ENCODE results near the gene FLAD1. TPM values are rescaled to one million over a fixed set of nuclear protein-coding genes. Genes with fewer than 3 reads are reported as not detected.

The FLAD1 gene
- total and polyA plus RNA-seq, 2 of the 8 experiments (the other 6 are each of a cell fraction or from before 2014, with no cell fraction given): 104 to 143 TPM

DNA sequence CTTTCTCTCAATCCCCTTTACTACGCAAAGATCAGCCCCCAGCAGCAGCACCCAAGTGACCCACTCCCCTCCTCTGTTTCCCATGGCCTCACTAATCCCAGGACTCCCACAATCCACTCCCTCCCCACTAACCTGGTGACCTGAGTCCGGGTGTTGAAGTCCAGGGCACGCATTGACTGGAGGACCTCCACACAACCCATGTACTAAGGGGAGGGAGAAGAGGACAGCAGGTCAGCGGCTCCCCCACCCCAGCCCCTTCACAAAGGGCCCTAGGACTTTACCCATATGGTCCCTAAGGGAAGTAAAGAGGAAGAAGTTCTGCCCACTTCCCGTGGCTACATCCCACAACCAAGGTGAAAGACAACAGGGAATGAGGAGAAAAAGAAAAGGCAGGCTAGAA lies 13.9 kb upstream of the FLAD1 start (continued):
- TF ChIP-seq CHD2 (IDR thresholded peaks at IDR 0.05; ENCODE audit: low read length) (no peak), HDAC2 (IDR thresholded peaks at IDR 0.05; ENCODE audit: borderline replicate concordance in 1 of 2, low read depth in 2 of 2, low read length in 2 of 2) (no peak), SIN3A (conservative IDR thresholded peaks at IDR 0.05 in 1 of 2, IDR thresholded peaks at IDR 0.05 in 1 of 2; ENCODE audit: low read depth in 1 of 2, low read length in 2 of 2) (no peak), SIX5 (IDR thresholded peaks at IDR 0.05; ENCODE audit: low read depth, low read length) (no peak), YY1 (IDR thresholded peaks at IDR 0.05; ENCODE audit: low read depth, low read length) (no peak), EP300 (IDR thresholded peaks at IDR 0.05; ENCODE audit: borderline replicate concordance in 1 of 2, low read depth in 2 of 2, low read length in 2 of 2) (no peak), CTBP2 (IDR thresholded peaks at IDR 0.05; ENCODE audit: borderline replicate concordance, insufficient read depth, insufficient read length, low read length) (no peak), SRF (IDR thresholded peaks at IDR 0.05; ENCODE audit: low read depth, low read length) (no peak), SUZ12 (IDR thresholded peaks at IDR 0.05; ENCODE audit: low read length) (no peak)
- TF ChIP-seq, protein P1, sequence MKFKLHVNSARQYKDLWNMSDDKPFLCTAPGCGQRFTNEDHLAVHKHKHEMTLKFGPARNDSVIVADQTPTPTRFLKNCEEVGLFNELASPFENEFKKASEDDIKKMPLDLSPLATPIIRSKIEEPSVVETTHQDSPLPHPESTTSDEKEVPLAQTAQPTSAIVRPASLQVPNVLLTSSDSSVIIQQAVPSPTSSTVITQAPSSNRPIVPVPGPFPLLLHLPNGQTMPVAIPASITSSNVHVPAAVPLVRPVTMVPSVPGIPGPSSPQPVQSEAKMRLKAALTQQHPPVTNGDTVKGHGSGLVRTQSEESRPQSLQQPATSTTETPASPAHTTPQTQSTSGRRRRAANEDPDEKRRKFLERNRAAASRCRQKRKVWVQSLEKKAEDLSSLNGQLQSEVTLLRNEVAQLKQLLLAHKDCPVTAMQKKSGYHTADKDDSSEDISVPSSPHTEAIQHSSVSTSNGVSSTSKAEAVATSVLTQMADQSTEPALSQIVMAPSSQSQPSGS (IDR thresholded peaks at IDR 0.05; ENCODE audit: low read length): no peak

Data from H1 (cell line).